HCT116 (cell line): ENCODE measurements around the gene PDE9A. TPM values are rescaled to one million over a fixed set of nuclear protein-coding genes. Genes with fewer than 3 reads are reported as not detected.

Source experiments
- ATAC-seq: fragments of 200-7000 bp; cut with Tn5 transposase; 2 replicates; pipeline ENCODE4 v1.9.1; 2020; ENCODE audit warnings: mild to moderate bottlenecking, moderate library complexity
- BruUV-seq: library from RNA; stranded (reverse); fragments of 400-500 nt; replicated peaks from 2 replicates; lab custom pipeline; 2021; lab: Mats Ljungman, UMichigan
- CTCF ChIA-PET: fragments of 300-600 bp; sonication (Branson Sonifier 250); formaldehyde crosslinking; loops from one replicate; lab custom pipeline; 2021; ENCODE audit warnings: antibody characterized with exemption; lab: Charles Lee
- POLR2A ChIA-PET: fragments of 300-600, 350-600 bp; sonication (Branson Sonifier 250); formaldehyde crosslinking; loops from one replicate; lab custom pipeline; 2021; ENCODE audit warnings: antibody characterized with exemption; lab: Charles Lee
- RAD21 ChIA-PET, 2 experiments: fragments of 300-600 bp; sonication (Branson Sonifier 250); formaldehyde crosslinking; loops; one replicate each; lab custom pipeline; 2023; ENCODE audit warnings: low total read pairs in 2 of 2; ENCODE audit not compliant: uncharacterized antibody in 2 of 2, unreplicated experiment in 2 of 2, low non-redundant PET in 1 of 2; lab: Charles Lee
- DNase-seq: peaks from one replicate; pipeline ENCODE4 v3.0.0-alpha.2; 2010; ENCODE audit warnings: low read depth, low spot score
- H2AFZ ChIP-seq: fragments of 200-600 bp; shearing (Covaris generic), sonication (generic); 2 replicates; pipeline ENCODE4 v1.6.1; 2017; ENCODE audit warnings: low read depth, mixed run types, mixed read lengths, antibody characterized with exemption, low read length; ENCODE audit not compliant: poor library complexity, severe bottlenecking
- H3K27ac ChIP-seq: 2 replicates; pipeline ENCODE4 v1.5.1; 2012; ENCODE audit warnings: low read depth, low read length
- H3K27me3 ChIP-seq: fragments of 200-600 bp; sonication (generic); 2 replicates; pipeline ENCODE4 v1.6.1; 2016; ENCODE audit warnings: mixed run types, low read length, mixed read lengths; ENCODE audit not compliant: insufficient read depth
- H3K36me3 ChIP-seq, 2 experiments: fragments of 200-500 bp in 1 of 2; fragments of 200-600 bp in 1 of 2; sonication (Bioruptor generic) in 1 of 2; sonication (generic) in 1 of 2; 2 replicates each; pipeline versions ENCODE4 v1.5.1 to v1.6.1; 2014 to 2016; ENCODE audit warnings: low read length in 2 of 2, inconsistent platforms in 1 of 2, mixed read lengths in 1 of 2, mixed run types in 1 of 2; ENCODE audit not compliant: insufficient read depth in 2 of 2, control insufficient read depth in 1 of 2
- H3K4me1 ChIP-seq, 2 experiments: fragments of 200-600 bp in 1 of 2; sonication (generic) in 1 of 2; 2 replicates each; pipeline versions ENCODE4 v1.5.1 to v1.6.1; 2012 to 2017; ENCODE audit warnings: low read length in 2 of 2, inconsistent platforms in 1 of 2, mild to moderate bottlenecking in 1 of 2, mixed read lengths in 1 of 2, mixed run types in 1 of 2, moderate library complexity in 1 of 2; ENCODE audit not compliant: insufficient read depth in 2 of 2, control insufficient read depth in 1 of 2
- H3K4me2 ChIP-seq: fragments of 200-600 bp; sonication (generic); 2 replicates; pipeline ENCODE4 v1.6.1; 2017; ENCODE audit warnings: mixed run types, low read length, mixed read lengths
- H3K4me3 ChIP-seq, 2 experiments: fragments of 200-600 bp in 1 of 2; sonication (generic) in 1 of 2; replicated peaks in 1 of 2; 2 replicates each; pipeline ENCODE4 v1.5.1; 2011 to 2016; ENCODE audit warnings: low read length in 2 of 2, control low read depth in 1 of 2, low read depth in 1 of 2, mild to moderate bottlenecking in 1 of 2, mixed read lengths in 1 of 2, mixed run types in 1 of 2
- H3K79me2 ChIP-seq: fragments of 200-600 bp; sonication (generic); 2 replicates; pipeline ENCODE4 v1.6.1; 2017; ENCODE audit warnings: mild to moderate bottlenecking, mixed run types, low read length, moderate library complexity, mixed read lengths; ENCODE audit not compliant: insufficient read depth
- H3K9ac ChIP-seq: fragments of 200-600 bp; sonication (generic); 2 replicates; pipeline ENCODE4 v1.6.1; 2016; ENCODE audit warnings: low read length, mixed read lengths
- H3K9me2 ChIP-seq: fragments of 200-600 bp; sonication (generic), shearing (Covaris generic); 2 replicates; pipeline ENCODE4 v1.6.1; 2017; ENCODE audit warnings: mixed run types, mild to moderate bottlenecking, moderate library complexity; ENCODE audit not compliant: insufficient read depth
- H3K9me3 ChIP-seq, 2 experiments: fragments of 200-500 bp in 1 of 2; fragments of 200-600 bp in 1 of 2; sonication (Bioruptor generic) in 1 of 2; sonication (generic) in 1 of 2; 2 replicates each; pipeline ENCODE4 v1.6.1; 2014 to 2017; ENCODE audit warnings: low read length in 2 of 2, mixed read lengths in 2 of 2, inconsistent platforms in 1 of 2, low read depth in 1 of 2, mild to moderate bottlenecking in 1 of 2, mixed run types in 1 of 2, moderate library complexity in 1 of 2; ENCODE audit not compliant: control insufficient read depth in 1 of 2, insufficient read depth in 1 of 2
- H4K20me1 ChIP-seq: fragments of 200-600 bp; sonication (generic), shearing (Covaris generic); 2 replicates; pipeline ENCODE4 v1.6.1; 2017; ENCODE audit warnings: mixed run types, mild to moderate bottlenecking, moderate library complexity; ENCODE audit not compliant: insufficient read depth
- CBX3 ChIP-seq: IDR thresholded peaks from 2 replicates; pipeline ENCODE4 v1.6.1; 2012; ENCODE audit warnings: low read depth
- CEBPB ChIP-seq: IDR thresholded peaks from 2 replicates; pipeline ENCODE4 v1.6.1; 2012; ENCODE audit warnings: low read depth
- CTCF ChIP-seq, 3 experiments: fragments of 200-600 bp in 1 of 3; sonication (generic) in 1 of 3; IDR thresholded peaks in 2 of 3; conservative IDR thresholded peaks in 1 of 3; 2 replicates each; pipeline ENCODE4 v1.5.1; 2012 to 2017; ENCODE audit warnings: low read depth in 2 of 3, low read length in 2 of 3, antibody characterized with exemption in 1 of 3, borderline replicate concordance in 1 of 3, control low read depth in 1 of 3, mild to moderate bottlenecking in 1 of 3, mixed read lengths in 1 of 3, mixed run types in 1 of 3, moderate library complexity in 1 of 3; ENCODE audit not compliant: insufficient read depth in 1 of 3
- EGR1 ChIP-seq: IDR thresholded peaks from 2 replicates; pipeline ENCODE4 v1.6.1; 2012; ENCODE audit warnings: low read depth
- JUND ChIP-seq: IDR thresholded peaks from 2 replicates; pipeline ENCODE4 v1.6.1; 2012
- POLR2A ChIP-seq: IDR thresholded peaks from 2 replicates; pipeline ENCODE4 v1.7.0; 2011; ENCODE audit warnings: borderline replicate concordance; ENCODE audit not compliant: insufficient read depth, insufficient read length; ENCODE audit errors: extremely low read depth
- RAD21 ChIP-seq: IDR thresholded peaks from 2 replicates; pipeline ENCODE4 v1.6.1; 2012; ENCODE audit warnings: low read depth, mild to moderate bottlenecking
- REST ChIP-seq: IDR thresholded peaks from 2 replicates; pipeline ENCODE4 v1.6.1; 2012; ENCODE audit warnings: low read depth
- SP1 ChIP-seq: IDR thresholded peaks from 2 replicates; pipeline ENCODE4 v1.6.1; 2012; ENCODE audit warnings: low read depth
- YY1 ChIP-seq: IDR thresholded peaks from 2 replicates; pipeline ENCODE4 v1.6.1; 2011; ENCODE audit warnings: low read length, low read depth, moderate library complexity, mild to moderate bottlenecking; ENCODE audit not compliant: insufficient replicate concordance; ENCODE audit errors: extremely low read depth
- ZFX ChIP-seq: fragments of 450-650 bp; IDR thresholded peaks from 2 replicates; pipeline ENCODE4 v1.6.1; 2017
- ZNF274 ChIP-seq: fragments of 200-500 bp; sonication (Bioruptor generic); IDR thresholded peaks from 2 replicates; pipeline ENCODE4 v1.6.1; 2014; ENCODE audit warnings: mild to moderate bottlenecking, low read depth, low read length, inconsistent platforms
- intact Hi-C: fragments of 100-400 bp; cut with micrococcal nuclease; formaldehyde crosslinking; loops from 2 replicates; pipeline ENCODE4 v1.10.0; 2022
- total RNA-seq: library from RNA; stranded (reverse); gene quantifications from one replicate; pipeline ENCODE4 v1.2.1, GENCODE V29; 2021; ENCODE audit not compliant: unreplicated experiment
- TF ChIP-seq, protein P1 (sequence below): IDR thresholded peaks from 2 replicates; pipeline ENCODE4 v1.6.1; 2011; ENCODE audit warnings: mild to moderate bottlenecking, low read length, moderate library complexity; ENCODE audit not compliant: insufficient replicate concordance; ENCODE audit errors: extremely low read depth
- TF ChIP-seq, protein P2 (sequence below): IDR thresholded peaks from 2 replicates; pipeline ENCODE4 v1.6.1; 2012

Gene PDE9A
- total RNA-seq, 1 experiment from 2014 or later = 31.4 TPM

- H4K20me1 ChIP-seq = no peaks in the 10 kb centered on the region
- no peak overlapping the region for H2AFZ ChIP-seq
- intact Hi-C loops = loop anchor here (10.0 kb wide), 1 partner anchor 107 kb away; no protein-coding TSS in a partner anchor
- H3K27ac ChIP-seq = no peak overlapping the region
- no peak overlapping the region for H3K4me2 ChIP-seq
- DNase-seq = no peak
- ChIA-PET POLR2A (no interaction called here), CTCF (no interaction called here), RAD21 (no interaction called here)
- no peak for ATAC-seq
- no peaks in the 10 kb centered on the region for H3K36me3 ChIP-seq
- no peak overlapping the region for H3K9ac ChIP-seq
- no peaks in the 10 kb centered on the region for H3K9me2 ChIP-seq
- H3K4me3 ChIP-seq = no peak overlapping the region
- H3K9me3 ChIP-seq = no peaks in the 10 kb centered on the region
- H3K27me3 ChIP-seq = peaks cover 3% of the 10 kb centered on the region; the same call in 1 of the 2 replicates
- TF ChIP-seq RAD21 = no peak
- TF ChIP-seq, protein P1, sequence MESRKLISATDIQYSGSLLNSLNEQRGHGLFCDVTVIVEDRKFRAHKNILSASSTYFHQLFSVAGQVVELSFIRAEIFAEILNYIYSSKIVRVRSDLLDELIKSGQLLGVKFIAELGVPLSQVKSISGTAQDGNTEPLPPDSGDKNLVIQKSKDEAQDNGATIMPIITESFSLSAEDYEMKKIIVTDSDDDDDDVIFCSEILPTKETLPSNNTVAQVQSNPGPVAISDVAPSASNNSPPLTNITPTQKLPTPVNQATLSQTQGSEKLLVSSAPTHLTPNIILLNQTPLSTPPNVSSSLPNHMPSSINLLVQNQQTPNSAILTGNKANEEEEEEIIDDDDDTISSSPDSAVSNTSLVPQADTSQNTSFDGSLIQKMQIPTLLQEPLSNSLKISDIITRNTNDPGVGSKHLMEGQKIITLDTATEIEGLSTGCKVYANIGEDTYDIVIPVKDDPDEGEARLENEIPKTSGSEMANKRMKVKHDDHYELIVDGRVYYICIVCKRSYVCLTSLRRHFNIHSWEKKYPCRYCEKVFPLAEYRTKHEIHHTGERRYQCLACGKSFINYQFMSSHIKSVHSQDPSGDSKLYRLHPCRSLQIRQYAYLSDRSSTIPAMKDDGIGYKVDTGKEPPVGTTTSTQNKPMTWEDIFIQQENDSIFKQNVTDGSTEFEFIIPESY = no peak
- TF ChIP-seq, protein P2, sequence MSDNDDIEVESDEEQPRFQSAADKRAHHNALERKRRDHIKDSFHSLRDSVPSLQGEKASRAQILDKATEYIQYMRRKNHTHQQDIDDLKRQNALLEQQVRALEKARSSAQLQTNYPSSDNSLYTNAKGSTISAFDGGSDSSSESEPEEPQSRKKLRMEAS = no peak
- TF ChIP-seq EGR1 = no peak
- no peak for TF ChIP-seq ZNF274
- TF ChIP-seq REST = no peak
- no peak for TF ChIP-seq CEBPB
- TF ChIP-seq SP1 = no peak
- no peak for TF ChIP-seq POLR2A
- TF ChIP-seq CBX3 = no peak
- no peak for TF ChIP-seq YY1
- TF ChIP-seq ZFX = no peak
- TF ChIP-seq CTCF (IDR thresholded peaks at IDR 0.05 in 2 of 3, conservative IDR thresholded peaks at IDR 0.05 in 1 of 3; ENCODE audit: borderline replicate concordance in 1 of 3, insufficient read depth in 1 of 3, low read depth in 2 of 3, low read length in 2 of 3) = no peak
- TF ChIP-seq JUND = no peak
- no peaks in the 10 kb centered on the region; a peak in 1 of 4 replicates for H3K4me1 ChIP-seq
- no peaks in the 10 kb centered on the region for H3K79me2 ChIP-seq
- no TSS peak for BruUV-seq
Measured at GRCh38 chr21:42617486-42617885, 35.9 kb upstream of the PDE9A start.
